SK-N-DZ (cell line): ENCODE results near the gene SORCS2.
"Not testable (repeated sequence)": the region's sequence is repeated elsewhere in the genome, so short reads cannot be mapped to it uniquely, and the experiment has no call there.

Experiments
- DNase-seq: peaks from one replicate; pipeline ENCODE4 v3.0.0-alpha.2; 2015; ENCODE audit warnings: low spot score

Gene SORCS2

GRCh38 chr4:7575426-7575825 is 383.1 kb downstream of the SORCS2 start:
- no peak for DNase-seq

- DNase-seq, result not testable (repeated sequence)
These were observed 385.2 kb downstream of the SORCS2 start for GRCh38 chr4:7577361-7578039.

GRCh38 chr4:7581477-7581876 is 389.1 kb downstream of the SORCS2 start:
- peak; percentile 2 for DNase-seq

- no peak for DNase-seq
These were observed 390.2 kb downstream of the SORCS2 start for GRCh38 chr4:7582313-7583097.

GRCh38 chr4:7584098-7584497 is 391.8 kb downstream of the SORCS2 start:
- no peak for DNase-seq

DNA sequence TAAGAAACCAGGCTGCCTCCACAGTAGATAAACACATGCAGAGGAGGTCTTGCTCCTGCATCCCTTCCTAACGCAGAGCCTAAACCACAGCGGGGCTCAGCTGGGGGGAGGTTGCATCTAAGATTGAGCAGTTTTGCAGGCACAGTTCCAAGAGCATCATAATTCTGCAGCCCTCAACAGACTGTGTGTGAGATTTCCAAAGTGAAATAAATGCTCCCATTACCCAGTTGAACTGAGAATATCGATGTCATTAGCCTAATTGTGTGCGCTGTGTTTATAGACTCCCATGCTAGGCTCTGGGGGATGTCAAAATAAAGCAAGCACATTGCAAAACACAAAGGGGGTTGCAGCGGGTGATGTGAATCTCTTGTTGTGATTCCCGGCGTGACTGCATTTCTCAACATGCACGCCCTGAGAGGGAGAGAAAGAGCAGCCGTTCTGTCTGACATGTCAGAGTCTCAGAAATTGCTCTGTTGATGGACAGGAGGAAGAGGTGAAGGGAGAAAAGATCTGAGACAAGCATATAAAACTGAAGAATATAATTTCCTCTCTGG is 392.3 kb downstream of the SORCS2 start:
- DNase-seq, result no peak

GRCh38 chr4:7585768-7586167 is 393.4 kb downstream of the SORCS2 start:
- no peak for DNase-seq

DNA sequence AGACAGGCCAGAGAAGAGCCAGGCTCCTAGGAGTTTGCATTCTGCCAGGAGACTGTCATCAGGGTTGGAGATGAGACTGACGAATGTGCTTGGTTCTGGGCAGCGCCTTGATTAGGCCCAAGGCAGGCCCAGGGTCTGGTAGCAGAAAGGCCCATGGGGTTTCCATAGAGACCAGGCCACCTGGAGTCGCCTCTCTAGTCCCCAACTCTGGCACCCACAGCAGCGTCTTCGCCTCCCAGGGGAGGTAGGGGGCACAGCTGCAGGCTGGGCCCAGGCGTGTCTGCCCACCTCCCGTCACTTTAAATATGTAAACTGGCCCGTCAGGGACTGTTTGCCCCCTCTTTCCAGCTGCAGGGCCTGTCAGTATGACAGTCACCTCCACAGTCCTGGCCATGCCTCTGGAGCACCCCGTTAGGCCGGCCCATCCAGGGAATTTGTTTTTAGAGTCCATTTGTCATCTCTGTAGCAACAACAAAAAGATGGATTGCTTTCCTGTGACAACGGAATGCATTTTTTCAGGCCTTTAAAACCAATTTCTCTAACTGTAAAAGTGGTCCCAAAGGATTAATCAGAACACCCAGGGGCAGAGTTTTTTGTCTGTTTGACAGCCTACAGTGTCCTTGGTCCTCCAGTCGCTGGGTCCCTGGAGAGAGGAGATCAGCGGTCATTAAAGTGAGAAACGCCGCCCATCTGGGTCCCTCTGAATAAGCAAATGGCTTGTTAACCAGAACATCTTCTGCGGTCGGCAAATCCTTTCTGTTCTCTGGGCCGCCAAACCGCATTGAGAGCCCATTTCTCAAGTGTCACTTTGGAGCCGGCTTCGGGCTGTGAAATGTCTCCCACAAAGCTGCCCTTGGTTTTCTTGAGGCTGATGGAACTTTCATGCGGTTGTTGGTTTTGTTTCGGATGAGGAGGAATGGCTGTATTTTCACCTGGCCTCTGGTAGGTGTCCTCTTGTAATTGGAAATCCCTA is 395.4 kb downstream of the SORCS2 start:
- DNase-seq, result no peak

- DNase-seq, result no peak
These were observed 397.9 kb downstream of the SORCS2 start for GRCh38 chr4:7590189-7590588.

DNA sequence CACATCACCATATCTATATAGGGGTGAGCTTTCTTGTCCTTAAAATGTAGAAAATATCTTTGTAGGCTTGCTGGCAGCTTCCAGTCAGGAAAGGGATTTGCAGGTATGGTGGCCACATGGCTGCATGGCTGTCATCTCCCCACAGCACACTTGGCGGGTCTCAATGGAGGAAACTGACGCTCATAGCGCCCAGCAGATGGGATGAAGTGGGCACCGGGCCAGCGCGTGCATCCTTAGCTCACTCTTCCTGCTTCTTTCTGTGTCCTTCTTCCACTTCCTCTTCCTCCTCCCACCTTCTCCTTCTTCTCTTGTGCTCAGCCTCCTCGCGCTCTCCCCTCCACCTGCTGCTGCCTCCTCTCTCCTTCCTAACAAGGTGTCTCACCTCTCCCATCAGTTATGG is 398.6 kb downstream of the SORCS2 start:
- DNase-seq, result no peak

DNA sequence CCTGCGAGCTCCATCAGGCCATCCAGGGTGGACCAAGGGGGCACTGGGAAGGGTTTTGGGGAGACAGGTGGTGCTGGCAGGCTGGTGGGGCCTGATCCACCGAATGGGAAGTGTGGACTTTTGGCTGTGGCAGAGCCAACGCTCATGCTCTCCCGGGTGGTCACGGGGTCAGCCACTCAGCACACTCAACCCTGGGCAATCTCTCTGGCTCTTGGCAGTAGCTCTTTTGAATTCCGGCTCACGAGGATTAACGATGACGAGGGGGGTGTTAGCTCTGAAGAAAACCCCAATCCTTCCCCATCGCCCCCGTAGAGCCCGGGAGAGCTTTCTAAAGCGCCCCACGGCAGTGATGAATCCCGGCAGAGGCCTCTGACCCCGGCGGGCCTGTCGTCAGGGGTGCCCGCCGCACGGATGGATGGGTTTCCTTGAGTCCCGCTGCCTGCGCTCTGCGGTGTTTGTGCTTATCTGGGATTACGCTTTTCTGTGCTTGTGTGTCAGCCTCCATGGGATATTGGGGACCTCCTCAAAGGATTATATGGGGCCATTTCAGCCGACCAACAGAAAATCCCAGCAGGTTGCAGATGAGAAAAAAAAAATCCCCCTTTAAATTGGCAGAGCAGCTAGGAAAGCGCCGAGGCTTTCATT is 399.2 kb downstream of the SORCS2 start:
- DNase-seq, result no peak

DNA sequence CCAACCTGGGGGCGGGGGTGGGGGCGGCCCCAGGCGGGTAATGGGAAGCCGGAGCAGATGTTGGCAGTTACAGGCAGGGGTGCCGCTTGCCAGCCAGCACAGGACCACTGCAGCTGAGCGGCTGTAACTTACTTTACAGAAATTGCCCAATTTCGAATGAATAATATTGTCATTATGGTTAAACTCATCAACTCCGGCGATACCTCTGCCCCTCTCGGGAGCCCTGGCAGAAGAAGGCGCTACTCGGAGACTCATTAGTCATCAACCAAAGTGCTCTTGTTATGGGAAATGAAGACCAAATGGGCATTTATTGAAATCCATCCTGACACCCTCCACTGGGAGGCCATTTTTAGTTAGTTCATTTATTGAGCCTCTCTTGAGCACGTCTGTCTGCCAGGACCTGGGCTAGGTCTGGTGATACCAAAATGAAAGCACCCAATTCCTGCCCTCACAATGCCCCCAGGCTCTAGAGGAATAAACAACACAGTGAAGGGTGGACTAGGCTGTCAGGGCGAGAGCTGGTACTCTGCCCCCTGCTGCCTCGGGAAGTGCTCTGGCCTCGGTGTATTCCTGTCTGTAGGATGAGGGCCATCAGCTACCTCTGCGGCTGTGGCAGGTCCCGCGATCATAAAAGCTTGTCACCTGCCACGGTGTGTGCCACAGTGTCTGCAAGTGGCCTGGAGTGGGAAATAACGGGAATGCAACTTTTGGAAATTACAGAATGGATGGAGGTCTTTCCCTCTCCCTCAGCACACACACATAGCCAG is 401.5 kb downstream of the SORCS2 start:
- no peak for DNase-seq

GRCh38 chr4:7595934-7596461 is 403.7 kb downstream of the SORCS2 start:
- no peak for DNase-seq

GRCh38 chr4:7596918-7597606 is 404.7 kb downstream of the SORCS2 start:
- no peak for DNase-seq

GRCh38 chr4:7598939-7599790 is 406.8 kb downstream of the SORCS2 start:
- DNase-seq, result no peak

DNA sequence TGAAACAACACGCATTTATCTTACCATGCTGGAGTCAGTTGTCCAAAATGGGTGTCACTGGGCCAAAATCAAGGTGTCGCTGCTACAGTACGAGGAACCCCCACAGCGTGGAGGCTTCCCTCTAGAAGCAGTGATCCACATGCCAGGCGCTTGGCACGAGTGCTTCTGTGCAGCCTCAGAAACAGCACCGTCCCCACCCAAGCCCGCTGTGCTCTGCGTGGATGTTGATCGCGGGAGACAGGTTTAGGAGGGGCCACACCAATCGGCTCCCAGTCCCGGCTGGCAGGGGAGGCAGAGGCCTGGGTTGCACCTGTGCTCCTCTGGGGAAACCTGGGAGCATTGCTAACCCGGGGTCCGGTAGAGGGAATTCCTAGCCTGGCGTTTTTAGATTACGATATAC is 407.9 kb downstream of the SORCS2 start:
- DNase-seq, result no peak

DNA sequence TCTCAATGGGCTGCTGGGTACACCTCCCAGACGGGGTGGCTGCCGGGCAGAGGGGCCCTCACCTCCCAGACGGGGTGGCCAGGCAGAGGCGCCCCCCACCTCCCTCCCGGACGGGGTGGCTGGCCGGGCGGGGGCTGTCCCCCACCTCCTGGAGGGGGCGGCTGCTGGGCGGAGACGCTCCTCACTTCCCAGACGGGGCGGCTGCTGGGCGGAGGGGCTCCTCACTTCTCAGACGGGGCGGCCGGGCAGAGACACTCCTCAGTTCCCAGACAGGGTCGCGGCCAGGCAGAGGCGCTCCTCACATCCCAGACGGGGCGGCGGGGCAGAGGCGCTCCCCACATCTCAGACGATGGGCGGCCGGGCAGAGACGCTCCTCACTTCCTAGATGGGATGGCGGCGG is 409.8 kb downstream of the SORCS2 start:
- DNase-seq, result not testable (repeated sequence)

- no peak for DNase-seq
These were observed 415.0 kb downstream of the SORCS2 start for GRCh38 chr4:7607156-7607910.
